GM12873 (cell line): ENCODE results near the gene APBA2.
A peak's percentile ranks its signal among the peaks of the same experiment; 100 is the strongest.

ENCODE experiments used
- CTCF ChIP-seq: IDR thresholded peaks from 2 replicates; pipeline ENCODE4 v1.5.1; 2012; ENCODE audit warnings: low read depth, mild to moderate bottlenecking, moderate library complexity, low read length, control low read depth; ENCODE audit not compliant: insufficient read depth; ENCODE audit errors: missing control alignments

APBA2 gene

GRCh38 chr15:28921919-28922706, 36.3 kb downstream of the APBA2 start:
- TF ChIP-seq CTCF: peak; percentile 9

GRCh38 chr15:28922707-28923012, 36.9 kb downstream of the APBA2 start:
- TF ChIP-seq CTCF: no peak

- no peak for TF ChIP-seq CTCF
These were observed 38.0 kb downstream of the APBA2 start for GRCh38 chr15:28923726-28924280.

- no peak for TF ChIP-seq CTCF
These were observed 41.3 kb downstream of the APBA2 start for GRCh38 chr15:28927043-28927442.

GRCh38 chr15:28929200-28929599, 43.4 kb downstream of the APBA2 start:
- no peak for TF ChIP-seq CTCF

- TF ChIP-seq CTCF: no peak
These were observed 44.2 kb downstream of the APBA2 start for GRCh38 chr15:28930011-28930410.

GRCh38 chr15:28930476-28931291, 44.9 kb downstream of the APBA2 start:
- TF ChIP-seq CTCF: no peak
